Stimulated activated CD4-positive, alpha-beta T cell treated with anti-CD3 and anti-CD28 coated beads, Interleukin-4, amount 100 ng/mL, for 48 hours (primary cell): ENCODE data around the gene ERICH6.

ENCODE experiments used
- DNase-seq, 2 donors: peaks; one replicate each; pipeline ENCODE4 v3.0.0-alpha.2; 2020; ENCODE audit warnings: low read depth in 2 of 2

The ERICH6 gene

DNA sequence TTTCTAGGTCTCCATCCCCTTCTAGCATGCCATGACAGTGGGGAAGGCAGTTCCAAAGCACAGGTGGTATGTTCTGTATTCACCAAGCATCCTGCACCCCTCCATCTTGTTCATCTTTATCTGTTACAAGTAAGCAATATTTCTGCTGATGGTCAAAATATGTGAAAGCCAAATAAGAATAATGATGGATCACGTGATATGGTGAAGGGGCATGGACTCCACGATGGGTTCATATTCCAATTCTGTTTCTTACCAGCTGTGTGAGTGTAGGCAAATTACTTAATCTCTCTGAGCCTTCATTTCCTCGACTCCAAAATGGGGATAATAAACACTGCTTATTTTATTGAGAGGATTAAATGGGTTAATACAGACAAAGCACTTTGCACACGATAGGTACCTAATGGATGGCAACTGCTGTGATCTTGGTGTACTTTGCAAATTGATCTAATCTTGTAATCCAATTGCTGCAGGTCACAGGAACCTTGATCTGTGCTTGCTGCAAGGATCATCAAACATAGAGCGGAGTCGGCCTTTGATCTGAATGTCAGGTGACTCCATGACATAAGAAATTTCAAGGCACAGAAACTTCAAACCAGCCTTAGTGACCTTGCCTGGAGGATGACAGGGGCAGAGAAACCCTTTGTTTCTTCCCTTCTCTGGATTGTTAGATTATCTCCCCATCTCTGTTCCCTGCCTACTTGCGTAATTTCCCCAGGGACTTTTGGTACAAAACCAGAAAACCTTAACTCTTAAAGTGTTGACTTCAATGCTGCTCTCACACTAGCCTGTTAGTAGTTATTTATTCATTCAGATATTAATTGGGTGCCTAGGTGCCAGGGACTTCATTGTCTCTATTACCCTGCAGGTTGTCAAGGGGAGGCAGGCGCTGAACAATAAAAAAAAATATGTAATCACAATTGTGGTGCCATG is 33.4 kb upstream of the ERICH6 start:
- no peak for DNase-seq

GRCh38 chr3:150736316-150736719 is 32.6 kb upstream of the ERICH6 start:
- DNase-seq = no peak

DNA sequence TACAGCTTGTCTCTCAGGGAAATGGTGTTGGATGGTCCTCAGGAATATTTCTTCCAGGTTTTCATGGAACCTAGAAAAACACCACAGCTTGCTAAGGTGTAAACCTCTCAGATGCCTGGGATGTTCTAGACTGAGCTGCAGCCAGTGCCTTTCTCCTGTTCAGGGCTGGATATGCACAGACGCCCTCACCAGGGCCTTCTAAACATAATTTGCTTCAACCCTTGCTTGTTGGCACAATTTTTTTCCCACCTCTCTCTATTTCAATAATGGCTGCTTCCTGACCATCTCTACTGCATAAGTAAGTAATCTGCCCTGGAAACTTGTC is 31.0 kb upstream of the ERICH6 start:
- no peak for DNase-seq

- DNase-seq = no peak
Observed at GRCh38 chr3:150733936-150734794, 30.4 kb upstream of the ERICH6 start.

GRCh38 chr3:150733373-150733935 is 29.7 kb upstream of the ERICH6 start:
- DNase-seq = no peak

- DNase-seq = no peak
Observed at GRCh38 chr3:150729682-150730360, 26.1 kb upstream of the ERICH6 start.

- DNase-seq = no peak
Observed at GRCh38 chr3:150727653-150728502, 24.2 kb upstream of the ERICH6 start.

DNA sequence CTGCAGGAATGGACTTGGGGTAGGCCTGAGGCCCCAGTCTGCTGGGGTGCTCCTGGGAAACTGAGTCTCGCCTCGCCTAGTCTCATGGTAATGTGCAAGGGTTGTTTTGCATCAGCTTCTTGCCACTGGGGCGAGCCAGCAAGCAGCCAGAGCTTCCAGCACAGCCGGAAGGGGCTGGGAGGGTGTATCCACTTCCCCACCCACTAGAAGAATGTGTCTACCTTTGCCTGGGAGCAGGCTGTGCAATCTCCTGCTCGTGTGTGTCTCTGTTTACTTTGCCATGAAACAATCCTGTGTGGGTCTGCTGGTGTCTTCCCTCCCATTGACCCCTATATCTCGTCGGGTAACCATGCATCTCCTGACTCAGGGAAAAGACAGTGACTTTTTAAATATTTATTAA is 21.8 kb upstream of the ERICH6 start:
- no peak for DNase-seq

- DNase-seq = no peak
Observed at GRCh38 chr3:150723946-150724345, 20.2 kb upstream of the ERICH6 start.

DNA sequence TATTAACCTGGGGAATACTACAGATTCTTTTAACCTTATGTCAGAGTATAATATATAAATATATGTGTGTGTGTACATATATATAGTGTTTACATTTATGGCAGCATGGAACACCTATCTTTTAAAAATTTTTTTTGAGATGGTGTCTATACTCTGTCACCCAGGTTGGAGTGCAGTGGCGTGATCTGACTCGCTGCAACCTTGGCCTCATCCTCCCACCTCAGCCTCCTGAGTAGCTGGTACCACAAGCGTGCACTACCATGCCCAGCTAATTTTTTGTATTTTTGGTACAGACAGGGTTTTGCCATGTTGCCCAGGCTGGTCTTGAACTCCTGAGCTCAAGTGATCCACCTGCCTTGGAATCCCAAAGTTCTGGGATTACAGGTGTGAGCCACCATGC is 18.5 kb upstream of the ERICH6 start:
- no peak for DNase-seq

DNA sequence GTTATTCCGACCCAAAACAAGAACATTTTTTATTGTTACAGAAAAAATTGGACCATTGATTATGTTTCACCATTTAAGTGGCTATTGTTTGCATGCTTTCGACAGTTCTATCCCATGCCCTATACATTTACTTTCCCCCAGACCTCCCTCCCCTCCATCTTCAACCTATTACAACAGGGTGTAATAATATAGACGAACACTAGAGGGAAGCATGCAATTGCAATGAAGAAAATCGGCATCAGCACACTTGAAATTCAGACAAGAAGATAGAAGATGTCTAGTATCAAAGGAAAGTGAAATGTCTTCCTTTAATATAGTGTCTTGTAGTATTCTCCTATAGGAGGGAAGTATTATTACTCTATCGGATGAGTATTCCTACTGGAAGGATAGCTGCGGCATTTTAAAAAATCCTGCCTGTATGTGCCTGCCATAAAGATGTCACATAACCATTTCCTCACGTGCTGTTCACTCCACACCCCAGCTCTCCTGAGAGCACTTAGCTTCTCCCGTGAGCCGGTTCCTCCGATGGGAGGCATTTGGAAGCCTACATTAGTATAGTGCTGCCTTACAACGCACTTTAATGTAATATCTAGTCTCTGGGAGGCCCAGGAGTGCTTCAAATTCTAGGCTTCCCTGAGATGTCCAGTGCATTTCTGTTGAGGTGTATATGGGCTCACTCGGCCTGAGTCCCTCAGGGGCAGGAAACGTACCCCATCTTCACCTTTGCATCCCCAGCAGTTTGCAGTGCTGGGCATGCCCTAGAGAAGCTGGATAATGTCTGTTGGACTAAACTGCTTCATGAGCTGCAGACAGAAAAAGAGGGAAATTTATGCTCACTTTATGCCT is 17.8 kb upstream of the ERICH6 start:
- no peak for DNase-seq

GRCh38 chr3:150720444-150720843 is 16.7 kb upstream of the ERICH6 start:
- no peak for DNase-seq

DNA sequence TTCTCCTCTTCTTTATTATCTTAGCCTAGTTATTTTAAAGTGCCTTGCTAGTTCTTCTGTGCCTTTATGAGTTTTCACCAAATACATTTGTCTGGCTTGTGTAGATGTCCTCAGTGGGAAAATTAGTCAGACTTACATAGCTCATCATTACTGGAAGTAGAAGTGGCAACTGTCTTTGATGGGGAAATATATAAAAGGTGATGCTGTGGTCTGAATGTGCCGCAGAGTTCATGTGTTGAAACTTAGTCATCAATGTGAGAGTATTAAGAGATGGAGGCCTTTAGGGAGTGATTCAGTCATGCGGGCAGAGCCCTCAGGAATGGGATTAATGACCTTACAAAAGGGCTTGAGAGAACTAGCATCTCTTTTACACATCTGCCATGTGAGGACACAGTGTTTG is 6.4 kb upstream of the ERICH6 start:
- no peak for DNase-seq

DNA sequence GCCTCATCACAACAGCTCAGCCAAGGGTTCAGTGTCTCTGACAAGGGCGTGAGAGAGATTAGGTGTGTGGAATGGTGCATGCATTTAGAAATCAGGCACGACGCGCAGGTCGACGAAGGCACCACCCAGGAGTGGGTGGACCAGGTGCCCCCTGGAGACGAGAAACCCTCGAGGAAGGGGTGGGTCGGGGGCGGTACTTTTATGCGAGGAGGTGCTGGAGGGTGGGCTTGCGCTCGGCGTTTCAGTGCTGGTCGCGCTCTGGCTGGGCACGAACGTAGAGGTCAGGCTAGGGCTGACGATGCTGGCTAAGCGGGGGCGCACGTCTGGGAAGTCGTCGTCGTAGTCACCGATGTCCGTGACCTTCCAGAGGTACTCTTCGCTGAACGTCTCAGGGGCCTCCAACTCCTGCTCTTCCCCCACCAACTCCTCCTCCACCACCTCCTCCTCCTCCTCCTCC is 393 bp downstream of the ERICH6 start:
- no peak for DNase-seq

DNA sequence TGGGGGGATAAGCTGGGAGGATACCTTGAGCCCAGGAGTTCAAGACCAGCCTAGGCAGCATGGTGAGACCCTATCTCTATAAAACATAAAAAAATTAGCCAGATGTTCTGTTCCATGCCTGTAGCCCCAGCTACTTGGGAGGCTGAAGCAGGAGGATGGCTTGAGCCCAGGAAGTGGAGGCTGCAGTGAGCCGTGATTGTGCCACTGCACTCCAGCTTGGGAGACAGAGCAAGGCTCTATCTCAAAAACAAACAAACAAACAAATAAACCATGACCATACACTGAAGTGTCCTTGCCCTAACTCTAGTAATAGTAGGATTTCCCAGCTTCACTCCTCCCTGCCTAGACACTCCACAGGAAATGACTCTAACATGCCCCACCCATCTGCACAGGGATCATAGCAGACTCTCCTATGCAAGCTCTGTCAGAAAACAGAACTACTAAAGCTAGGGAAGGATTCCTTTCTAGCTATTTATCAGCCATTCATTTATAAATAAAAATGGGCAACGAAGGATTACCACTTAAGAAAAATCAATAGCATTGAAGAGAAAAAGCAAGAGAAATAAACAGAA is 4.6 kb downstream of the ERICH6 start:
- no peak for DNase-seq

DNA sequence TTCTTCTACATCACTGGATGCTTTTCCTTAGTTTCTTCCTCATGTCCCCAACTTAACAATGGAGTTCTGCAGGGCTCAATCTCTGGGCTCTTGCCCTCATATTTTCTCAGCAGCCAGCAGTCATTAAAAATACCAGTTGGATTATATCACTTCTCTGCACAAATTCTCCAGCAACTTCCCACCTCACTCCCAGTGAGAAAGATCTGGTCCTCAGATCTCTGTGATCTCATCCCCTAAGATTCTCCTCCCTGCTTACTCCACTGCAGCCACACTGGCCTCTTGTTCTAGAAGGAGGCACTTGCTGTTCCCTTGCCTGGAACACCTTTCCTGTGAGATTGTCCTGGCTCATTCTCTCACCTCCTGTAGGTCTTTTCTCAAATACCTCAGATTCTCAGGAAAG is 6.1 kb downstream of the ERICH6 start:
- DNase-seq = no peak

GRCh38 chr3:150691414-150692040 is 12.2 kb downstream of the ERICH6 start:
- no peak for DNase-seq

DNA sequence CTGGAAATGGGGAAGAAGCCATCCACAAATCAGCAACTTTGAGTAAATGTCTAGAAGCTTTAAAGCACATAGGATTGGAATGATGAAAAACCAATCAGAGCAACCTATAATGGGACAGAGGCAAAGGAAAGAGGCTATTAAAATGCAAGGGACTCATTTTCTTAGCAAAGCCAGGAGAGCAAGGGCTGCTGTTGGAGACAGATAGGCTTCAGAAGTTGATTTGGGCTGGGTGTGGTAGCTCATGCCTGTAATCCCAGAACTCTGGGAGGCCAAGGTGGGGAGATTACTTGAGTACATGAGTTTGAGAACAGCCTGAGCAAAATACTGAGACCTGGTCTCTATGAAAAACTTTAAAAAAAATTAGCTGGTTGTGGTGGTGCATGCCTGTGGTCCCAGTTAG is 16.1 kb downstream of the ERICH6 start:
- no peak for DNase-seq

GRCh38 chr3:150682824-150683223 is 20.9 kb downstream of the ERICH6 start:
- DNase-seq = no peak
